HepG2 (cell line): ENCODE measurements around the gene KIF3C. TPM values are rescaled to one million over a fixed set of nuclear protein-coding genes. Genes with fewer than 3 reads are reported as not detected.

Source experiments
- ATAC-seq: fragments of 200-7000 bp; cut with Tn5 transposase; 3 replicates; pipeline ENCODE4 v1.9.1; 2020; ENCODE audit warnings: mild to moderate bottlenecking, moderate library complexity
- BruUV-seq: library from RNA; stranded (reverse); fragments of 400-500 nt; replicated peaks from 2 replicates; lab custom pipeline; 2021; lab: Mats Ljungman, UMichigan
- CTCF ChIA-PET: fragments of 300-600 bp; formaldehyde crosslinking; extraction: SDS; loops from one replicate; lab custom pipeline; 2021; ENCODE audit warnings: low total read pairs, inconsistent platforms, low intra/inter-chr PET ratio; lab: Yijun Ruan, JAX
- POLR2A ChIA-PET: fragments of 350-600 bp; sonication (Branson Sonifier 250); formaldehyde crosslinking; loops from one replicate; lab custom pipeline; 2020; ENCODE audit warnings: antibody characterized with exemption, inconsistent platforms; lab: Yijun Ruan, JAX
- DNase-seq: peaks from one replicate; pipeline ENCODE4 v3.0.0-alpha.2; 2015; ENCODE audit warnings: low spot score
- FAIRE-seq: peaks from 3 replicates; lab custom pipeline; 2011; peaks lifted over from hg19 to GRCh38; lab: Jason Lieb, UNC
- H2AFZ ChIP-seq: one replicate; pipeline ENCODE4 v1.6.1; 2011; ENCODE audit warnings: low read length, inconsistent platforms
- H3K27ac ChIP-seq: fragments of 300-600 bp; 3 replicates; pipeline ENCODE4 v1.8.0; 2011; ENCODE audit warnings: mixed run types, mild to moderate bottlenecking, mixed read lengths, low read length, inconsistent platforms; ENCODE audit not compliant: insufficient read depth; ENCODE audit errors: extremely low read length
- H3K27me3 ChIP-seq, 2 experiments: fragments of 200-600 bp in 1 of 2; 2 replicates in 1 of 2; 3 replicates in 1 of 2; pipeline versions ENCODE4 v1.6.0 to v1.8.0; 2011; ENCODE audit warnings: low read length in 2 of 2, mild to moderate bottlenecking in 2 of 2, moderate library complexity in 2 of 2, inconsistent platforms in 1 of 2; ENCODE audit not compliant: insufficient read depth in 2 of 2, control insufficient read depth in 1 of 2
- H3K36me3 ChIP-seq, 2 experiments: fragments of 200-600 bp in 1 of 2; replicated peaks in 1 of 2; 2 replicates in 1 of 2; 3 replicates in 1 of 2; pipeline versions ENCODE4 v1.5.1 to v1.8.0; 2011; ENCODE audit warnings: low read length in 2 of 2, inconsistent platforms in 1 of 2; ENCODE audit not compliant: insufficient read depth in 2 of 2, control insufficient read depth in 1 of 2
- H3K4me1 ChIP-seq: 2 replicates; pipeline ENCODE4 v1.5.1; 2012; ENCODE audit warnings: low read length, inconsistent platforms; ENCODE audit not compliant: insufficient read depth
- H3K4me2 ChIP-seq: 2 replicates; pipeline ENCODE4 v1.6.0; 2011; ENCODE audit warnings: low read depth, low read length, inconsistent platforms
- H3K4me3 ChIP-seq, 3 experiments: fragments of 200-600 bp in 1 of 3; sonication (generic), shearing (Covaris generic) in 1 of 3; replicated peaks in 1 of 3; 2 replicates each; pipeline ENCODE4 v1.5.1; 2011 to 2016; ENCODE audit warnings: low read length in 3 of 3, inconsistent platforms in 2 of 3, low read depth in 2 of 3, mild to moderate bottlenecking in 2 of 3, control low read depth in 1 of 3, mixed read lengths in 1 of 3; ENCODE audit not compliant: insufficient read depth in 1 of 3
- H3K79me2 ChIP-seq: one replicate; pipeline ENCODE4 v1.6.1; 2011; ENCODE audit warnings: low read length, inconsistent platforms; ENCODE audit not compliant: insufficient read depth
- H3K9ac ChIP-seq: 2 replicates; pipeline ENCODE4 v1.6.0; 2011; ENCODE audit warnings: mild to moderate bottlenecking, low read depth, low read length, inconsistent platforms; ENCODE audit not compliant: insufficient read depth
- H3K9me3 ChIP-seq: 2 replicates; pipeline ENCODE4 v1.5.1; 2012; ENCODE audit warnings: mild to moderate bottlenecking, low read length
- H4K20me1 ChIP-seq: 2 replicates; pipeline ENCODE4 v1.6.0; 2011; ENCODE audit warnings: inconsistent platforms, mild to moderate bottlenecking, low read length, moderate library complexity; ENCODE audit not compliant: insufficient read depth
- ELF3 ChIP-seq: IDR thresholded peaks from 2 replicates; pipeline ENCODE4 v1.6.1; 2016; ENCODE audit warnings: missing genetic modification reagents, missing compliant biosample characterization
- ETV5 ChIP-seq: IDR thresholded peaks from 2 replicates; pipeline ENCODE4 v1.6.1; 2018; ENCODE audit warnings: missing biosample characterization, missing genetic modification reagents, inconsistent platforms, borderline replicate concordance
- FOSL2 ChIP-seq: sonication (generic); formaldehyde crosslinking; IDR thresholded peaks from 2 replicates; pipeline ENCODE4 v1.4.0; 2020; ENCODE audit warnings: missing genetic modification reagents
- FOXK2 ChIP-seq: fragments of 450-650 bp; IDR thresholded peaks from 2 replicates; pipeline ENCODE4 v1.6.1; 2016
- GATAD2A ChIP-seq: IDR thresholded peaks from 2 replicates; pipeline ENCODE4 v1.6.1; 2016
- KDM1A ChIP-seq: IDR thresholded peaks from 2 replicates; pipeline ENCODE4 v1.6.1; 2016; ENCODE audit warnings: missing compliant biosample characterization
- NCOR1 ChIP-seq: fragments of 200-600 bp; sonication (generic); IDR thresholded peaks from 2 replicates; pipeline ENCODE4 v1.7.0; 2017; ENCODE audit warnings: antibody characterized with exemption, low read length, borderline replicate concordance
- PLRG1 ChIP-seq: fragments of 450-650 bp; conservative IDR thresholded peaks from 2 replicates; pipeline ENCODE4 v1.6.1; 2016
- POLR2AphosphoS2 ChIP-seq: IDR thresholded peaks from 2 replicates; pipeline ENCODE4 v1.6.1; 2011; ENCODE audit warnings: low read depth, low read length, improper control_type of control experiment
- RARA ChIP-seq: IDR thresholded peaks from 2 replicates; pipeline ENCODE4 v1.6.1; 2016; ENCODE audit warnings: missing genetic modification reagents, missing compliant biosample characterization
- THAP11 ChIP-seq: IDR thresholded peaks from 2 replicates; pipeline ENCODE4 v1.6.1; 2016; ENCODE audit warnings: missing biosample characterization, missing genetic modification reagents
- ZHX2 ChIP-seq, 2 experiments: sonication (generic) in 1 of 2; formaldehyde crosslinking in 1 of 2; IDR thresholded peaks; 2 replicates each; pipeline versions ENCODE4 v1.6.1 to v1.9.0; 2014 to 2022; ENCODE audit warnings: antibody characterized with exemption in 1 of 2, borderline replicate concordance in 1 of 2, inconsistent platforms in 1 of 2, low read depth in 1 of 2, missing genetic modification reagents in 1 of 2
- ZMYM2 ChIP-seq: sonication (generic); formaldehyde crosslinking; IDR thresholded peaks from 2 replicates; pipeline ENCODE4 v1.8.0; 2022; ENCODE audit warnings: mild to moderate bottlenecking, missing genetic modification reagents
- ZNF121 ChIP-seq: sonication (generic); formaldehyde crosslinking; IDR thresholded peaks from 2 replicates; pipeline ENCODE4 v1.5.0; 2020; ENCODE audit warnings: mild to moderate bottlenecking, missing genetic modification reagents
- ZNF205 ChIP-seq: IDR thresholded peaks from 2 replicates; pipeline ENCODE4 v1.6.1; 2018; ENCODE audit warnings: missing biosample characterization, missing genetic modification reagents
- ZNF253 ChIP-seq: sonication (generic); formaldehyde crosslinking; IDR thresholded peaks from 2 replicates; pipeline ENCODE4 v1.8.0; 2022; ENCODE audit warnings: mild to moderate bottlenecking, missing genetic modification reagents, borderline replicate concordance
- ZNF451 ChIP-seq: sonication (generic); formaldehyde crosslinking; IDR thresholded peaks from 2 replicates; pipeline ENCODE4 v1.5.0; 2020; ENCODE audit warnings: mild to moderate bottlenecking, missing genetic modification reagents
- ZNF644 ChIP-seq: IDR thresholded peaks from 2 replicates; pipeline ENCODE4 v1.6.1; 2016; ENCODE audit warnings: low read depth
- ZNF7 ChIP-seq: IDR thresholded peaks from 2 replicates; pipeline ENCODE4 v1.6.1; 2016; ENCODE audit warnings: missing biosample characterization, missing genetic modification reagents
- ZNF776 ChIP-seq: sonication (generic); formaldehyde crosslinking; IDR thresholded peaks from 2 replicates; pipeline ENCODE4 v1.4.0; 2020; ENCODE audit warnings: mild to moderate bottlenecking, missing genetic modification reagents
- WGBS: methylation state at CpG from one replicate; pipeline ENCODE4 v1.1.6; 2017; ENCODE audit warnings: low lambda C conversion rate; 5-methylcytosine and 5-hydroxymethylcytosine counted together
- in situ Hi-C: cut with HindIII; loops from 2 replicates; pipeline ENCODE4 v1.10.0; 2017; ENCODE audit warnings: low pct_unique_long_range_greater_than_20kb; ENCODE audit not compliant: extremely low pct_ligation_motif_present
- intact Hi-C: fragments of 100-400 bp; cut with micrococcal nuclease; formaldehyde crosslinking; loops from one replicate; pipeline ENCODE4 v1.10.0; 2022; ENCODE audit not compliant: unreplicated experiment
- polyA plus RNA-seq, 8 experiments: library from polyadenylated mRNA; depleted of rRNA in 3 of 8; stranded (reverse) in 7 of 8; unstranded in 1 of 8; fragments of >200 nt; fragmentation: Illumina TruSeq in 4 of 8; extraction: Trizol in 4 of 8; gene quantifications; 2 replicates each; pipeline versions ENCODE4 v1.2.1 to v1.2.3, GENCODE V29; 2011 to 2016; ENCODE audit warnings: low read depth in 4 of 8, missing spikeins in 1 of 8, mixed read lengths in 1 of 8; ENCODE audit not compliant: insufficient read depth in 1 of 8
- total RNA-seq, 5 experiments: library from RNA; depleted of rRNA; stranded (reverse); fragments of >200 nt; fragmentation: Illumina TruSeq; extraction: Trizol; gene quantifications; 2 replicates each; pipeline ENCODE4 v1.2.3, GENCODE V29; 2016; ENCODE audit warnings: low read depth in 1 of 5

The KIF3C gene
- total and polyA plus RNA-seq, 2 of the 13 experiments (the other 11 are each of a cell fraction or from before 2014, with no cell fraction given) = 3.6 to 4.9 TPM

GRCh38 chr2:25891672-25892071, 90.6 kb downstream of the KIF3C start (continued):
- TF ChIP-seq NCOR1 (peak; percentile 33; the same call in 1 of the 2 replicates), PLRG1 (no peak), ELF3 (CRISPR knock-in tag) (peak; percentile 70), GATAD2A (CRISPR knock-in tag) (peak; percentile 37; the same call in 1 of the 2 replicates)

- FAIRE-seq (peak; percentile 8), ATAC-seq (no peak), DNase-seq (peak; percentile 43)
- in situ Hi-C loops = no loop called here
- Histone ChIP-seq H3K9ac (no peak overlapping the region), H3K4me1 (peaks cover 73% of the 10 kb centered on the region), H3K4me2 (no peak overlapping the region), H3K9me3 (no peaks in the 10 kb centered on the region), H3K36me3 (no peaks in the 10 kb centered on the region), H4K20me1 (no peaks in the 10 kb centered on the region), H3K4me3 (no peak overlapping the region), H3K27ac (no peak overlapping the region), H3K79me2 (no peaks in the 10 kb centered on the region), H2AFZ (no peak overlapping the region), H3K27me3 (no peaks in the 10 kb centered on the region)
- ChIA-PET CTCF (no interaction called here), POLR2A (interaction anchor here (6.6 kb wide), 1 partner anchor 8 kb away, joined by 45 read pairs; the partner anchor contains the start of gene ASXL2)
- BruUV-seq = no TSS peak
- intact Hi-C loops = no loop called here
- WGBS = 44% methylated on average over 5 of the region's 5 CpGs
- no peak for TF ChIP-seq ZHX2 (IDR thresholded peaks at IDR 0.05; ENCODE audit: low read depth)
- TF ChIP-seq ZHX2 (CRISPR knock-in tag; IDR thresholded peaks at IDR 0.05; ENCODE audit: borderline replicate concordance) = no peak
- 0 out of 2 replicates have a peak, but pooled peaks have one; percentile 79 for TF ChIP-seq ZNF253 (CRISPR knock-in tag)
- TF ChIP-seq ZMYM2 (CRISPR knock-in tag) = 0 out of 2 replicates have a peak, but pooled peaks have one; percentile 68
- 0 out of 2 replicates have a peak, but pooled peaks have one; percentile 18 for TF ChIP-seq THAP11 (CRISPR knock-in tag)
- TF ChIP-seq KDM1A (CRISPR knock-in tag) = peak; percentile 59; the same call in 1 of the 2 replicates
- TF ChIP-seq ZNF205 (CRISPR knock-in tag) = no peak
- TF ChIP-seq FOXK2 = no peak
- peak; percentile 89 for TF ChIP-seq ZNF121 (CRISPR knock-in tag)
- 0 out of 2 replicates have a peak, but pooled peaks have one; percentile 34 for TF ChIP-seq ZNF451 (CRISPR knock-in tag)
- no peak for TF ChIP-seq ZNF776 (CRISPR knock-in tag)
- peak; percentile 73 for TF ChIP-seq ZNF7
- no peak for TF ChIP-seq POLR2AphosphoS2
- 0 out of 2 replicates have a peak, but pooled peaks have one; percentile 38 for TF ChIP-seq RARA (CRISPR knock-in tag)
- TF ChIP-seq ZNF644 (CRISPR knock-in tag) = peak; percentile 34; the same call in 1 of the 2 replicates
- peak; percentile 50; the same call in 1 of the 2 replicates for TF ChIP-seq ETV5 (CRISPR knock-in tag)
- TF ChIP-seq FOSL2 (CRISPR knock-in tag) = peak; percentile 86
These were observed 94.6 kb downstream of the KIF3C start for GRCh38 chr2:25887624-25888242.
